ENCODE measurements around the gene RBFOX2.

The RBFOX2 gene

GRCh38 chr22:35900483-35901168, 128.0 kb downstream of the RBFOX2 start:
- no peak overlapping the region for H3K27ac ChIP-seq (ENCODE audit: low read length)
- H3K27me3 ChIP-seq (ENCODE audit: control insufficient read depth in 1 of 2, insufficient read depth in 2 of 2, low read length in 2 of 2), result no peaks in the 10 kb centered on the region
- H3K9ac ChIP-seq (ENCODE audit: low read length in 2 of 2), result no peak overlapping the region
- no peaks in the 10 kb centered on the region for H3K9me3 ChIP-seq (ENCODE audit: control insufficient read depth in 2 of 2, low read length in 2 of 2)
- H3K36me3 ChIP-seq (ENCODE audit: control insufficient read depth in 2 of 2, insufficient read depth in 2 of 2, low read length in 2 of 2), result no peaks in the 10 kb centered on the region
- H3K4me1 ChIP-seq (ENCODE audit: control insufficient read depth, insufficient read depth, low read length), result peaks cover 3% of the 10 kb centered on the region
- H3K4me3 ChIP-seq (ENCODE audit: low read length in 2 of 2), result no peak overlapping the region

GRCh38 chr22:35899736-35900135, 128.9 kb downstream of the RBFOX2 start:
- no peak overlapping the region for H3K27ac ChIP-seq (ENCODE audit: low read length)
- H3K9ac ChIP-seq (ENCODE audit: low read length in 2 of 2), result no peak overlapping the region
- peaks cover 10% of the 10 kb centered on the region for H3K4me1 ChIP-seq (ENCODE audit: control insufficient read depth, insufficient read depth, low read length)
- H3K9me3 ChIP-seq (ENCODE audit: control insufficient read depth in 2 of 2, low read length in 2 of 2), result no peaks in the 10 kb centered on the region
- no peaks in the 10 kb centered on the region for H3K27me3 ChIP-seq (ENCODE audit: control insufficient read depth in 1 of 2, insufficient read depth in 2 of 2, low read length in 2 of 2)
- no peaks in the 10 kb centered on the region for H3K36me3 ChIP-seq (ENCODE audit: control insufficient read depth in 2 of 2, insufficient read depth in 2 of 2, low read length in 2 of 2)
- H3K4me3 ChIP-seq (ENCODE audit: low read length in 2 of 2), result no peak overlapping the region

DNA sequence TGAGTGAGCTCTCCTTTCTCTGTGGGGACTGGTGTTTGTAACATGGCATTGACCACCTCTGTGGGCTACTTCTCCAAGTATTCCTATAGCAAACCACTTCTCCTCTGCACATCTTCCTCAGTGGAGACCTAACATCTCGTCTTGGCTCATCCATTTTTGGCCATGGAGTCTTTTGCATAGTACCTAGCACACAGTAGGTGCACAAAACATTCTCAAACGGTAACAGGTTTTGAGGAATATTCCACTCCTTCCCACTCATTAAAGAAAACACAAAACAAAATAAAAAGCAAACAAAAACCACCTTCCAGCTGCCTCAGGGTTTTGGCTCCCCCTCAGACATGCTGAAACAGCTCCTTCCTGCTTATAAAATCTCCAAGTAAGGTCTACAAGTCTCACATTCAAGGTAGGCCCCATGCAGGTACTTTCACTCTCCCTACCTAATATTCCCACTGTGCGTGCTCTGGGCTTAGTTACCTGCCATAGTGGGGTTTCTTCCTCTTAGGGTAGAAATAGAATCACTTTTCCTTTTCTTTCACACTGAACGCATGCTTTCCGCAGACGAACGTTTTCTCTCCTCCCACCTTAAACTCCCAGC, 132.4 kb downstream of the RBFOX2 start:
- H3K9ac ChIP-seq (ENCODE audit: low read length in 2 of 2), result no peak overlapping the region
- no peak overlapping the region for H3K4me3 ChIP-seq (ENCODE audit: low read length in 2 of 2)
- H3K9me3 ChIP-seq (ENCODE audit: control insufficient read depth in 2 of 2, low read length in 2 of 2), result no peaks in the 10 kb centered on the region
- no peaks in the 10 kb centered on the region for H3K36me3 ChIP-seq (ENCODE audit: control insufficient read depth in 2 of 2, insufficient read depth in 2 of 2, low read length in 2 of 2)
- peak overlapping the region; percentile 93 for H3K27ac ChIP-seq (ENCODE audit: low read length)
- H3K4me1 ChIP-seq (ENCODE audit: control insufficient read depth, insufficient read depth, low read length), result peaks cover 21% of the 10 kb centered on the region
- H3K27me3 ChIP-seq (ENCODE audit: control insufficient read depth in 1 of 2, insufficient read depth in 2 of 2, low read length in 2 of 2), result no peaks in the 10 kb centered on the region

DNA sequence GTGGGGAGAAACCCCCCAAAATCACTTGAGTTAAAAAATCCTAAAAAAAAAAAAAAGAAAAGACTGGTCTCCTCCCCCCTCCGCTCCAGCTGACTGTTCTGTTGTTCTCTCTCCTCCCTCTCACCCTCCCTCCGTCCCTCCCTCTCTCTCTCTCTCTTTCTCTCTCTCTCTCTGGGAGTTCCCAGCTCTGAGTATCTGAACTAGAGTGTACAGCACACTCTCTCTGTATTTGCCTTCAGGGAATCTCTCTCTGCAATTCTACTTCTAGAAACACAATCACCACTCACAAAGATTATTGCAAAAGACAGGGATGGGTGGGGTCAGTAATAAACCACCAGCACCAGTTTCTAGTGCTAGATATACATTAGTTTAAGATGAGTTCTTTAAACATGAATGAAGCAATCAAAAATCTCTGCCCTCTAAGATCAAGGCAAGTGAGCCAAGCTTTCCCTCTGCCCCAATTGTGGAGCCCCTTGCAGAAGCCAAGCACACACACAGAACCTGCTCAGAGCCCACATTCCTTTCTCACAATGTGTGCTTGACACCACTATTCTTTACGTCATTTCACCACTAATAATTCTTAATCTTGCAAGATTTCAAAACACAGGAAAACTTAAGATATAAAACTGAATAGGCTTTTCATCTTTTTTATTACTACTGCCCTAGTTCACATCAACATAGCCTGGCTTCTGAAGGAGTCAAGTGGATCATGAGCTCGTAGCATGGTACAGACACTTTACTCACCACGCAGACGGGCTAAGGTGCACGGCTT, 133.5 kb downstream of the RBFOX2 start:
- Histone ChIP-seq H3K9me3 (ENCODE audit: control insufficient read depth in 2 of 2, low read length in 2 of 2) (no peaks in the 10 kb centered on the region), H3K27me3 (ENCODE audit: control insufficient read depth in 1 of 2, insufficient read depth in 2 of 2, low read length in 2 of 2) (no peaks in the 10 kb centered on the region), H3K9ac (ENCODE audit: low read length in 2 of 2) (peak overlapping the region; percentile 86), H3K4me3 (ENCODE audit: low read length in 2 of 2) (peak overlapping the region; percentile 85 to 87), H3K36me3 (ENCODE audit: control insufficient read depth in 2 of 2, insufficient read depth in 2 of 2, low read length in 2 of 2) (no peaks in the 10 kb centered on the region), H3K4me1 (ENCODE audit: control insufficient read depth, insufficient read depth, low read length) (peaks cover 21% of the 10 kb centered on the region), H3K27ac (ENCODE audit: low read length) (peak overlapping the region; percentile 93)

GRCh38 chr22:35894464-35894878, 134.2 kb downstream of the RBFOX2 start:
- Histone ChIP-seq H3K9ac (ENCODE audit: low read length in 2 of 2) (peak overlapping the region; percentile 86), H3K36me3 (ENCODE audit: control insufficient read depth in 2 of 2, insufficient read depth in 2 of 2, low read length in 2 of 2) (no peaks in the 10 kb centered on the region), H3K4me1 (ENCODE audit: control insufficient read depth, insufficient read depth, low read length) (peaks cover 21% of the 10 kb centered on the region), H3K27ac (ENCODE audit: low read length) (peak overlapping the region; percentile 93), H3K27me3 (ENCODE audit: control insufficient read depth in 1 of 2, insufficient read depth in 2 of 2, low read length in 2 of 2) (no peaks in the 10 kb centered on the region), H3K4me3 (ENCODE audit: low read length in 2 of 2) (peak overlapping the region; percentile 85 to 87), H3K9me3 (ENCODE audit: control insufficient read depth in 2 of 2, low read length in 2 of 2) (no peaks in the 10 kb centered on the region)

DNA sequence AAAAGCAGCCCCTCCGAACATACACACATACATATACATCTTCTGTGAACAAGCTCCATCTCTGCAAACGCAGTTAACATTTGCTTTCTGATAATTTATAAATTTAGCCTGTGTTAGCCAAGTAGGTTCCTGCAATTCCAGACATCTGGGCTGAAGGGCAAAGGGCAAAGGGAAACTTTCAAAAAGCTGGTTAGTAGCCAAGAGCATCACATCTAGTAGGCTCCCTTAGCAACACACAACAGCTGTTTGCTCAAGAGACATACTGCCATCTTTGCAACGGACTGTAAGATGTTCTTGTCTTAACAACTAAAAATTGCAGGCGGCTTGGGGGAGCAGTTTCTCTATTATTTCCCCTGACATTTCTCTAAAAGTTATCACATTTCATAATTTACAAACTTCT, 134.9 kb downstream of the RBFOX2 start:
- H3K4me1 ChIP-seq (ENCODE audit: control insufficient read depth, insufficient read depth, low read length), result peaks cover 21% of the 10 kb centered on the region

DNA sequence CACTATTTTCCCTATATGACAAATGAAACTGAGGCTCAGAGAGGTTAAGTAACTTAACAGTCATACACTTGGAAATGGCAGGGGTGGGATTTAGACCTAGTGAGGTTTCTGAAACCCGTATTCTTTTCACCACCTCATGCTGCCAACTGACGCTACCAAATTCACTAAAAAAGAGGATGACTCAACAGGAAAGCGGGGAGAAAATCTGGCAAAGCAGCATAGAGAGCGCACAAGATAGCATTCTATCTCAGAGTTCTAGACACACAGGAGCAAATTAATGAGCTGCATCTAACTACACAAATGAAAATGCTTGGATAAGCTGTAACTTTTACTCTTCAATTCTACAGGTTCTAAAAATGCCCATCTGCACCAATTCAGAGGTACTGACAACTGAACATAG, 136.4 kb downstream of the RBFOX2 start:
- peak overlapping the region; percentile 93 for H3K27ac ChIP-seq (ENCODE audit: low read length)
- peak overlapping the region; percentile 85 to 87 for H3K4me3 ChIP-seq (ENCODE audit: low read length in 2 of 2)
- peaks cover 19% of the 10 kb centered on the region for H3K4me1 ChIP-seq (ENCODE audit: control insufficient read depth, insufficient read depth, low read length)
- no peaks in the 10 kb centered on the region for H3K36me3 ChIP-seq (ENCODE audit: control insufficient read depth in 2 of 2, insufficient read depth in 2 of 2, low read length in 2 of 2)
- peak overlapping the region in 1 of 2 donors; percentile 86 for H3K9ac ChIP-seq (ENCODE audit: low read length in 2 of 2)
- H3K27me3 ChIP-seq (ENCODE audit: control insufficient read depth in 1 of 2, insufficient read depth in 2 of 2, low read length in 2 of 2), result no peaks in the 10 kb centered on the region
- no peaks in the 10 kb centered on the region for H3K9me3 ChIP-seq (ENCODE audit: control insufficient read depth in 2 of 2, low read length in 2 of 2)

More for the DNA sequence above, 134.9 kb downstream of the RBFOX2 start:
- no peaks in the 10 kb centered on the region for H3K9me3 ChIP-seq (ENCODE audit: control insufficient read depth in 2 of 2, low read length in 2 of 2)
- H3K9ac ChIP-seq (ENCODE audit: low read length in 2 of 2), result peak overlapping the region; percentile 86
- H3K36me3 ChIP-seq (ENCODE audit: control insufficient read depth in 2 of 2, insufficient read depth in 2 of 2, low read length in 2 of 2), result no peaks in the 10 kb centered on the region
- H3K4me3 ChIP-seq (ENCODE audit: low read length in 2 of 2), result peak overlapping the region; percentile 85 to 87
- no peaks in the 10 kb centered on the region for H3K27me3 ChIP-seq (ENCODE audit: control insufficient read depth in 1 of 2, insufficient read depth in 2 of 2, low read length in 2 of 2)
- H3K27ac ChIP-seq (ENCODE audit: low read length), result peak overlapping the region; percentile 93

DNA sequence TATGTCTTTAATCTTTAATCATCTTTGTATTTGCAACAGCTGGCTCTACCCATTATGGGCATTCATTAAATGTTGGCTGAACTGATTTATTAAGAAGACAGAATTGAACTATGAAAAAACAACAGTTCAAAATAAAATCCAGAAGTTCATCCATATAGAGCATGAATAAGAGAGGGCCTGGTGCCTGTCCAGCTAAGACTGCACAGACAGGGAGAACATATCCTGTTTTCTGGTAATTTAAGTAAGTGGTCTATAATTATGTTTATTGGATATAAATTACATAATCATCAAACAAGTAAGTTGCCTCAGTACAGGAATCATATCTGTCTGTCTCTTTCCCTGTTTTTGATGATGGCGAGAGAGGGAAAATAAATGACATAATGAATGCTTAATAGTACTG, 137.2 kb downstream of the RBFOX2 start:
- Histone ChIP-seq H3K9me3 (ENCODE audit: control insufficient read depth in 2 of 2, low read length in 2 of 2) (no peaks in the 10 kb centered on the region), H3K36me3 (ENCODE audit: control insufficient read depth in 2 of 2, insufficient read depth in 2 of 2, low read length in 2 of 2) (no peaks in the 10 kb centered on the region), H3K9ac (ENCODE audit: low read length in 2 of 2) (no peak overlapping the region), H3K4me3 (ENCODE audit: low read length in 2 of 2) (peak overlapping the region in 1 of 2 donors; percentile 85), H3K4me1 (ENCODE audit: control insufficient read depth, insufficient read depth, low read length) (peaks cover 18% of the 10 kb centered on the region), H3K27me3 (ENCODE audit: control insufficient read depth in 1 of 2, insufficient read depth in 2 of 2, low read length in 2 of 2) (no peaks in the 10 kb centered on the region), H3K27ac (ENCODE audit: low read length) (peak overlapping the region; percentile 20)

GRCh38 chr22:35889071-35889470, 139.6 kb downstream of the RBFOX2 start:
- Histone ChIP-seq H3K27ac (ENCODE audit: low read length) (no peak overlapping the region), H3K4me3 (ENCODE audit: low read length in 2 of 2) (no peak overlapping the region), H3K4me1 (ENCODE audit: control insufficient read depth, insufficient read depth, low read length) (peaks cover 10% of the 10 kb centered on the region), H3K9ac (ENCODE audit: low read length in 2 of 2) (no peak overlapping the region), H3K27me3 (ENCODE audit: control insufficient read depth in 1 of 2, insufficient read depth in 2 of 2, low read length in 2 of 2) (no peaks in the 10 kb centered on the region), H3K9me3 (ENCODE audit: control insufficient read depth in 2 of 2, low read length in 2 of 2) (no peaks in the 10 kb centered on the region), H3K36me3 (ENCODE audit: control insufficient read depth in 2 of 2, insufficient read depth in 2 of 2, low read length in 2 of 2) (no peaks in the 10 kb centered on the region)

- Histone ChIP-seq H3K4me3 (ENCODE audit: low read length in 2 of 2) (no peak overlapping the region), H3K27me3 (ENCODE audit: control insufficient read depth in 1 of 2, insufficient read depth in 2 of 2, low read length in 2 of 2) (no peaks in the 10 kb centered on the region), H3K9me3 (ENCODE audit: control insufficient read depth in 2 of 2, low read length in 2 of 2) (no peaks in the 10 kb centered on the region), H3K27ac (ENCODE audit: low read length) (no peak overlapping the region), H3K4me1 (ENCODE audit: control insufficient read depth, insufficient read depth, low read length) (peaks cover 11% of the 10 kb centered on the region), H3K9ac (ENCODE audit: low read length in 2 of 2) (no peak overlapping the region), H3K36me3 (ENCODE audit: control insufficient read depth in 2 of 2, insufficient read depth in 2 of 2, low read length in 2 of 2) (no peaks in the 10 kb centered on the region)
These were observed 140.3 kb downstream of the RBFOX2 start for GRCh38 chr22:35888181-35888870.

Data from stomach smooth muscle (tissue), 2 donors.